GM06990 (cell line): ENCODE data around the gene APRT.

ENCODE experiments used
- DNase-seq: peaks from one replicate; pipeline ENCODE4 v3.0.0-alpha.2; 2011; ENCODE audit not compliant: insufficient read length; ENCODE audit errors: extremely low read depth
- H3K27me3 ChIP-seq: replicated peaks from 2 replicates; pipeline ENCODE4 v1.6.0; 2011; ENCODE audit warnings: low read length; ENCODE audit not compliant: control insufficient read depth, insufficient read depth
- H3K36me3 ChIP-seq: 2 replicates; pipeline ENCODE4 v1.5.1; 2011; ENCODE audit warnings: low read length; ENCODE audit not compliant: control insufficient read depth, insufficient read depth
- H3K4me3 ChIP-seq: replicated peaks from 2 replicates; pipeline ENCODE4 v1.5.1; 2011; ENCODE audit warnings: low read depth, mild to moderate bottlenecking, control low read depth, low read length
- CTCF ChIP-seq: IDR thresholded peaks from 2 replicates; pipeline ENCODE4 v1.5.1; 2011; ENCODE audit warnings: low read length, control low read depth, mild to moderate bottlenecking, inconsistent platforms; ENCODE audit not compliant: insufficient read depth, poor library complexity, severe bottlenecking

APRT gene

DNA sequence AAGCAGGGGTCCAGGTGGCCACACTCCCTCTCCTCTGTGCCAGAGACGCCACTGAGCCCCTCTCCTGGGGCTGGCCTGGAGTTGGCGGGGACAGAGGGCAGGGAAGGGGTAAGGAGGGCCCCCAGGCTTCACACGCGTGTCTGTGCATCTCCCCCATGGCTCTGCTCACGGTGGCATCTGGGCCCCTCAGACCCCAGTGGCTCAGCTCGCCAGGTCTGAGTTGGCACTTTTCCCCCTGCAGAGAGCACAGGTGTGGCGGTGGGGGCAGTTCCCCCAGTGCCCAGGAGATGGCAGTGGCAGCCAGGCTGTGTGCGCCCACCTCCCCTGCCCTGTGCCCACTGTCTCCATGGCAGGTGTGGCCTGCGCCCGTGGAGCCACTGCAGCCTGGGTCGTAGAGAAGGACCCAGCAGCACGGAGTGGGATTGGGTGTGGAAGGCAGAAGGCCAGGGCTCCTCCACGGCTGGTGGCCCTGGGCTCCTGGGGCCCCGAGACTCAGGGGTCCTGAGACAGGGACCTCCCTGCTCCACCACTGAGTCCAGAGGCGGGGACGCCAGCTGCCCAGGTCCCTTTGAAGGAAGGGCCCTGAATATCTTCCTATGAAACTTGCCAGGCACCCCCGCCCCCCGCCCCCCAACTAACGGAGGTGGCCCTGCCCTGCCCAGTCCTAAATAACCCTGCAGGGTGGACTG is 4.3 kb upstream of the APRT start:
- DNase-seq: peak; percentile 61
- peak; percentile 90 for TF ChIP-seq CTCF
- H3K4me3 ChIP-seq: no peak overlapping the region
- no peaks in the 10 kb centered on the region for H3K27me3 ChIP-seq
- no peaks in the 10 kb centered on the region; the same call in 1 of the 2 replicates for H3K36me3 ChIP-seq

GRCh38 chr16:88815227-88815626 is 3.5 kb upstream of the APRT start:
- no peak for DNase-seq
- Histone ChIP-seq H3K36me3 (no peaks in the 10 kb centered on the region), H3K4me3 (no peak overlapping the region), H3K27me3 (no peaks in the 10 kb centered on the region)
- no peak for TF ChIP-seq CTCF

GRCh38 chr16:88814144-88814502 is 2.4 kb upstream of the APRT start:
- no peak for TF ChIP-seq CTCF
- H3K36me3 ChIP-seq: peaks cover 9% of the 10 kb centered on the region
- no peaks in the 10 kb centered on the region for H3K27me3 ChIP-seq
- DNase-seq: no peak
- H3K4me3 ChIP-seq: no peak overlapping the region

DNA sequence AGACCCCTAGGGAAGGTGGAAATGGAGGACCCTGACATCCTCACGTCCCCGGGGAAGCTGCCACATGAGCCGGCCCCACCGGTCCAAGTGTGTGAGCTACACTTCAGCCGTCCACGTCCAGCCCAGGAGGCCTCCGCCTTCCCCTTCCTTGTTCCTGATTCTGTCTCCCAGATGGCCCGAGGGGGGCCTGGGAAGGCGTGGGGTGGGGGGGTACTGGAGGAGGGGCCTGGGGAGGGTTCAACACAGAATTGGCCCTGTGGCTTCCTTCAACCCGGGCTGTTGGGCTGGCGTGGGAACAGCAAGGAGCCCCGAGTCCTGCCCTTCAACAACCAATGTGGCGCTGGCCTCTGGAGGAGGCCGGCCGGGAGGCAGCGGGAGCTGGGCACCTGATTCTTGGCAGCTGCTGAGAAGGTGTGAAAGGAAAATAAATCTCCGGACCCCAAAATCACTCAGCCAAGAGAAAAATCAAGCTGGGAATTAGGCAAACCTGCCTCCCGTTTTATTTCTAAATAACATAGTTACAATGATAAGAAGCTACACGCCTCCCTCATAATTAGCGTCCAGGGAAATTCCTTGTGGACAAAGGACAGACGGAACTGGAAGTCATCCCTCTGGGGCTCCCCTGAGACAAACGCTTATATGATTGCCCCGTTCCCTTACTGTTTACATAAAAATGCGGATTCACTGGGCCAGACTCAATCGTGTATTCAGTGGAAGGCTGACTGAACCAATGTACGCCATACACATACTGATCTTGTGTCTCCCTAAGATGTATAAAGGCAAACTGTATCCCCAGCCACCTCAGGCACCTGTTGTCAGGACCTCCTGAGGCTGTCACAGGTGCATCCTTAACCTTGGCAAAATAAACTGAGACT is 1.8 kb upstream of the APRT start:
- TF ChIP-seq CTCF: no peak
- H3K36me3 ChIP-seq: peaks cover 12% of the 10 kb centered on the region
- no peaks in the 10 kb centered on the region for H3K27me3 ChIP-seq
- DNase-seq: no peak
- no peak overlapping the region for H3K4me3 ChIP-seq

DNA sequence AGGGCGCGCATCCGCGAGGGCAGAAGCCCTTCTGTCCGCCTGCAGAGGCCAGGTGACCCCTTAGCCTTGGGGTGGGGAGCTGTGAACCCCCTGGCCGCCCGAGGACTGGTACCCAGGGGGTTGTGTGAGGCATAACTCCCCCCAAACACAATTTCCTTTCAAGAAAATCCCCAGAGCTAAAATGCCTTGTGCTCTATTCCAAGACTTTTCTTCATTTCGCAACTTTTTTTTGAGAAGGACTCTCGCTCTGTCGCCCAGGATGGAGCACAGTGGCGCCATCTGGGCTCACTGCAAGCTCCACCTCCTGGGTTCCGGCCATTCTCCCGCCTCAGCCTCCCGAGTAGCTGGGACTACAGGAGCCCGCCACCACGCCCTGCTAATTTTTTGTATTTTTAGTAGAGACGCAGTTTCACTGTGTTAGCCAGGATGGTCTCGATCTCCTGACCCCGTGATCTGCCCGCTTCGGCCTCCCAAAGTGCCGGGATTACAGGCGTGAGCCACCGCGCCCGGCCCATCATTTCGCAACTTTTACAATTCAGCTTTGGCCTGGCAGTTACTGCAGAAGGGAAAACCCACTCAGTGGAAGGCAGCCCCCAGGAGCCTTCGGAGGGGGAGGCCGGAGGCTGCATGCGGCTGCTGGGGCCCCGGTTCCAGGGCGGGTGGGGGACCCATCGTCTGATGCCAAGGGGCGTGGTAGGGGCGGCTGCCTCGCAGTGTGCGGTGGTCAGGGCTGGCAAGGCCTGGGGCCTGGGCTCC is 963 bp upstream of the APRT start:
- peaks cover 20% of the 10 kb centered on the region for H3K36me3 ChIP-seq
- DNase-seq: no peak
- H3K27me3 ChIP-seq: no peaks in the 10 kb centered on the region
- TF ChIP-seq CTCF: no peak
- peak overlapping the region; percentile 88 for H3K4me3 ChIP-seq
